Stimulated activated CD8-positive, alpha-beta memory T cell treated with anti-CD3 and anti-CD28 coated beads, Interleukin-7, amount 100 ng/mL, for 1 hour (primary cell): ENCODE measurements around the gene ZNF480.
"Not testable (repeated sequence)": the region's sequence is repeated elsewhere in the genome, so short reads cannot be mapped to it uniquely, and the experiment has no call there.

ENCODE experiments used
- DNase-seq, 2 donors: peaks; one replicate each; pipeline ENCODE4 v3.0.0-alpha.2; 2020; ENCODE audit warnings: low read depth in 2 of 2

The ZNF480 gene

DNA sequence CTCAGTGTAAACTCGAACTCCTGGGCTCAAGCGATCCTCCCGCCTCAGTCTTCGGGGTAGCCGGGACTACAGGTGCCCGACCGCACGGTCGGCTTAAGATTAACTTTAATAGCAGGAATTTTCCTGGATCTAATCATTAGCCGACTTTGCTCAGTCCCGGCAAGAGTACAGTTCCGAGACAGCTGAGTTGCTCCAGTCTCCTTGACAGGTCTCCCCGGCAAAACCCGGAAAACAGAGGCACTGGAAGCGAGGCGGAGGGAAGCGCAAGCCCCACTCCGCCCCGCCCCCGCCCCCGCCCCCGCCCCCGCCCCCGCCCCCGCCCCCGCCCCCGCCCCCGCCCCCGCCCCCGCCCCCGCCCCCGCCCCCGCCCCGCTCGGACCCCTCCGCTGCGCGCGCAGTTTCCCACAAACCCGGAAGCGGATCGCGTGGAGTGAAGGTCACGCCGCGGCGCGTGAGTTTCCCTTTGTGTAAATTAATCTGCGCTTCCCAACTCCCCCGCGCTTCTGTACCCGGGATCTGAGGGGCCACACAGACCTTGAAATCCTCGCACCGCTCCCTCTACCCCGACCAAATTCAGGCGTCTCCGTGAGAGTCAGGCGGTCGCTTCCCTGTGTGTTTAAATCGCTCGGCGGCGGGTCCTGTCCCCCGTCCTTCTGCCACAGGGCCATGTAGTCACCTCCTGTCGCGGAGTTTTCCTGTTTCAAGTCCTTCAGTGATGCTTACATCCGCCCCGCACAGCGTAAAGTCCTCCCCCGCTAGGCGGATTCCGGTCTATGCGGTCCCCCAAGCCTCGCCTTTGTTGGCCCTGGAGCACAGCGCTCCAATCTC, at the start of gene ZNF480:
Gene ZNF480 (plus strand): TSS at position 397 of the 828 bp plus-strand sequence. CDS start 3,244 bp downstream, outside the sequence.
- DNase-seq = peak; percentile 71 to 77

DNA sequence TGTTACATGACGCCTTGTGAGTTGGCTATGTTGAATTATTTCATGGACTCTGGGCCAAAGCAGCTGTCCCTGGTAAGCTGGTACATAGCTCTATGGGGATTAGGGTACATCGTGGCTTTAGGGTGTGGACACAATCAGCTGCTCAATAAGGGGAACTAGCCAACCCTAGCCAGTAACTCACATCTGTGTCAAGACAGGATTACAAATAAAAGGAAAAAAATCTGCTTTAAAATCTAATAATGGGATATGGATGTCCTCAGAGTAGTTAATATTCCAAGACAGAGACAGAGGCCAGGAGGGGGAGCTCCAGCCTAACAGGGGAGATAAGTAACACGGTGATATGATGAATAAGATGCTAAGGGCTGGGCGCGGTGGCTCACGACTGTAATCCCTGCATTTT, 48.7 kb upstream of the ZNF480 start:
- DNase-seq = peak; percentile 30 to 36

DNA sequence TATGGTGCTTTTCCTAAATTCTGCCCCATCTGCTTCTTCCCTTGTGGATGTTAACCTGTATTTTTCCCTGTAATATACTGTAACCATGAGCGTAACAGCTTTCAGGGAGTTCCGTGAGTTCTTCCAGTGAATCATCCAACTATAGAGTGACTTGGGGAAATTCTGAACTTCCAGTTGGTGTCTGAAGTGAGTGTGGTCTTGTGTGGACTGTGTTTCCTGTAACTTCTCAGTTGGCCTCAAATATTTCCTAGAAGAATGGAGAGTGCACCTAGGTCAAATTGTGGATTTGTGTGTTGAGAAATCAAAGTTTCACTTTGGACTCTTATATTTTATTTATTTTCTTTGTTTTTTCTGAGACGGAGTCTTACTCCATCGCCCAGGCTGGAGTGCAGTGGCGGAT, 38.5 kb upstream of the ZNF480 start:
- no peak for DNase-seq

DNA sequence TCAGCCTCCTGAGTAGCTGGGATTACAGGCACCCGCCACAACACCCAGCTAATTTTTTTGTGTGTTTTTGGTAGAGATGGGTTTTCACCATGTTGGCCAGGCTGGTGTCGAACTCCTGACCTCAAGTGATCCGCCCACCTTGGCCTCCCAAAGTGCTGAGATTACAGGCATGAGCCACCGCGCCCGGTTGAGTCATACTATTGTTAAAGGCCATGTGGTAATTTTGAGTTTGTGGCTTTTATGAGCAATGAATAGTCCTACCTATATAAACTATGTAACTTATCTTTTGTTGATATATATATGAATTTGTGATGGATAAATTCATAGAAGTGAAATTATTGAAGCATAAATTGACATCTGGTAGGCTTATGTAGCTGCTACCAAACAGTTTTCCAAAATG, 31.4 kb upstream of the ZNF480 start:
- not testable (repeated sequence) for DNase-seq

DNA sequence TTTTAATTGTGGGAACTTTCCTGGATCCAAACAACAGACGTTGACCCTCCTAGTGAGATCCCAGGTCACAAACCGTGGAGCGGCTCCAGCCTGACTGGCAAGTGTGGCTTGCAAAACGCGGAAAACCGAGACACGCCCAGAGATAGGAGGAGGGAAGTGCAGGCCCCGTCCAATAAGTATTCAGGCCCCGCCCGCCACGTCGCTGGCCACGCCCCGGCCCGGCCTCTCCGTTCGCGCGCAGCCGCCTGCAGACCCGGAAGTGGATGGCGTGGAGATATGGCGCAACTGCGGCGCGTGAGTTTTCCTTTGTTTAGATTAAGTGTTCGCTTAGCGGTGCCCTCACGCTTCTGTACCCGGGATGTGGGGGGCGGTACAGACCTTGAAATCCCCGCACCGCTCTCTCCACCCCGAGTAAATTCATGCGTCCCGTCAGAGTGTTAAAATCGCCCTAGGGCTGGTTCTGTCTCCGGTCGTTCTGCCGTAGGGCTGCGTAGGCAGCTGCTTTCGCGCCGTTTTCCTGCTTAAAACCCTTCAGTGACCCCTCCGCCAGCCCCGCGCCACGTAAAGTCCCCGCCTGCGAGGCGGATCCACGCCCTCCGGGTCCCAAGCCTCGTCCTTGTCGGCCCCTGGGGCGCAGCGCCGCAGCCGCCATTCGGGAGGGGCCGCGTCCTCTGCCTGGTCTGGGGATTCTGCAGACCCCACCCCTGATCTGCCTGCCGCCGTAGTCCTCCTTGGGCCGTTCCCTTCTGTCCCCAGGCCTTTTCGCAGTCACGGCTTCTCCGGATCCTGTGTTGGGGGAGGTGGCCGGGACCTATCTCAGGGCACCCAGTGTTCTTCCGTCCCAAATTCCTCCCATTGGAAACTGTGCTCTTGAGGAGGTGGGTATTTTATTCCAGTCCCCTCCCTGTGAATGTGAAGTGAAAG, 27.4 kb upstream of the ZNF480 start, which contains the start of gene ZNF766:
Gene ZNF766 (plus strand): TSS at position 250 of the 924 bp plus-strand sequence. CDS start 27 bp downstream, at position 277.
- DNase-seq = peak; percentile 96 to 97

DNA sequence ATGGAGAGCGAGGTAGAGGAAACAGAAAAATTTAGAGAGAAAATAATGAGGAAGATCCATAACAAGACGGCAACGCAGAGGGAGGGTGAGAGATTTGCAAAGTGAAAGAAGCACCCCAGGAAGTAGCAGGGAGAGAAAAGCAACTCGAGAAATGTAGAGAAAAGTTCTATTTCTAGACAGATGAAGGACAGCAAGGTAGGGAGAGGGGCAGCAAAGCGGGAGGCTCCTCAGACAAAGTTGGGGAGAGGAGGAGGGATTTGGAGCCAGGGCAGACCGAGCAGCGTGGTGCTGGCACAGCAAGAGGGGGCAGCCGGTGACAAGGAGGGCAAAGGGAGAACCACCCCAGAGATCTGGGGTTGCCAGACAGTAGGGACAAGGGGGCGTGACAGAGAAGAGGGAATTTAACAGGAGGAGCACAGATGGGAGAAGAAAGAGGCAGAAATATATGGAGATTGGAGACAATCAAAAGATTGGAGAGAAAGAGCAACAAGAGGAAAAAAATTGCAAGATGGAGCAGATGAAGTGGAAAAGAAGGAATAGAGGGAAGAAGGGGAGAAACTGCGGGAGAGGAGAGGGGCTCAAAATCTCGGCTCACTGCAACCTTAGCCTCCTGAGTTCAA, 26.6 kb upstream of the ZNF480 start:
- no peak for DNase-seq

DNA sequence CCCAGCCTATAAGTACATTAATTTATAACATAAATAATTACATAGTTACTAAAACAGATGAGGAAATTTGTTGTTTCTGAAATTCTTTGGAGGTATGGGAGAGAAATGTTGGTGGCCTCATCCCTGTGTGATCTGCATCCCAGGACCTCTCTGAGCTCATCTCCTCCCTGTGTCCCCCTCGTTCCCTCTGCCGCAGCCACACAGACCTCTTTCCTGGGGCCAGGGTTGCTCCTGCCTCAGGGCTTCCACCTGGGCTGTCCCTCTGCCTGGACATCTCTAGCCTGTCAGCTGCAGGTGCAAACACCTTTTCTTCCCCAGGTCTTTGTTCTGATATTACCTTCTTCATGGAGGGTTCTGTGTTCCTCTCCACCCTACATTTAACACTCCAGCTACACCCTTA, 23.7 kb upstream of the ZNF480 start:
- no peak for DNase-seq

DNA sequence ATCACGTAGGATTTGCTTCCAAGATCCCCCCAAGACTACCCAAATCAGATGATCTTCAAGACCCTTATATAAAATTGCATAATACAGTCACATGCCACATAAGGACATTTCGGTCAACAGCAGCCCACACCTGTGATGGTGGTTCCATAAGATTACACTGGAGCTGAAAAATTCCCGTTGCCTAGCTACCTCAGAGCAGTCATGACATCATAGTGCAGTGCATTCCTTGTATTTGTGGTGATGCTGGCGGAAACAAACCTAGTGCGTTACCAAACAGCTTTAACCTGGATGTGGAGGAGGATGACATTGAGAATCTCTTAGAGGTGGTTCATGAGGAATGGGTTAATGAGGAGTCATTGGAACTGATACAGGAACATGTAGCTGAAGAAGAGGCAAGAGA, 22.8 kb upstream of the ZNF480 start:
- DNase-seq = no peak

DNA sequence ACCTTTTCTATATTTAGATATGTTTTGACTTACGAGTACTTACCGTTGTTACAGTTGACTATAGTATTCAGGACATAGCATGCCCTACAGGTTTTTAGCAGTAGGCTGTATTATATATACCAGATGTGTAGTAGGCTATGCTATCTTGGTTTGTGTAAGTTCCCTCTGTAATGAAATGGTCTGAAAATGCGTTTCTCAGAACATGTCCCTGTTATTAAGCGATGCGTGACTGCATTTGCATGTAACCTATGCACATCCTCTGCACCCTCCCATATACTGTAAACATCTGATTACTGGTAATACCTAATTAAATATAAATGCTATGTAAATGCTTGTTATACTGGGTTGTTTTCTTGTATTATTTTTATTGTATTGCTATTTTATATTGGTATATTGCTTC, 21.0 kb upstream of the ZNF480 start:
- no peak for DNase-seq

DNA sequence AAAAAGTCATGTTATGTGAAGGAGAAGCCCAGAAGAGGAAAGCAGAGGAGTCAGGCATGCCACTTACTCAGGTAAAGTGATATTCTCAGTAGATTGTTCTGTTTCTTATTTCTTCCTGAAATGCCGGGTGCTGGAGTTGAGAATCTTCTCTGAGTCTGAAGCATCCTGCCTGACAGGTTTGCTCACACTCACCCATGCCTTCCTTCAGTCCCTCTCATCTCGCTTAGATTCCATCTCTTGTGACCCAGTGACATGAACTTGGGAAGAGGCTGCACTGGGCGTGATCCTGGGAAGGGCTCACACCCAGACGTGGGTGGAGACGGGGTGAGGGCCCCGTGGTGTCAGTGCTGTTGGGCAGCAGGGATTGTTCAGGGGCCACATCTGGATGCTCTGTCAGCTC, 19.5 kb upstream of the ZNF480 start:
- DNase-seq = no peak

DNA sequence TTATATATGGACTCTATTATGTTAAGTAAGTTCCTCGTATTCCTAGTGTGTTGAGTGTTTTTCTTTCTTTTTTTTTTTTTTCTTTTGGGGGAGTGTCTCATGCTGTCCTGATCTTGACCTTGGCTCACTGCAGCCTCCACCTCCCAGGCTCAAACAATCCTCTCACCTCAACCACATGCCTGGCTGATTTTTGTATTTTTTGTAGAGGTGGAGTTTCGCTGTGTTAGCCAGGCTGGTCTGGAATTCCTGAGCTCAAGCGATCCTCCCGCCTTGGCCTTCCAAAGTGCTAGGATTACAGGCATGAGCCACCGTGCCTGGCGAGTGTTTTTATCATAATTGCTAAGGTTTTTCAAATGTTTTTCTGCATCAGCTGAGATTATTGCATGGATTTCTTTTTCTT, 10.7 kb upstream of the ZNF480 start:
- DNase-seq = no peak

DNA sequence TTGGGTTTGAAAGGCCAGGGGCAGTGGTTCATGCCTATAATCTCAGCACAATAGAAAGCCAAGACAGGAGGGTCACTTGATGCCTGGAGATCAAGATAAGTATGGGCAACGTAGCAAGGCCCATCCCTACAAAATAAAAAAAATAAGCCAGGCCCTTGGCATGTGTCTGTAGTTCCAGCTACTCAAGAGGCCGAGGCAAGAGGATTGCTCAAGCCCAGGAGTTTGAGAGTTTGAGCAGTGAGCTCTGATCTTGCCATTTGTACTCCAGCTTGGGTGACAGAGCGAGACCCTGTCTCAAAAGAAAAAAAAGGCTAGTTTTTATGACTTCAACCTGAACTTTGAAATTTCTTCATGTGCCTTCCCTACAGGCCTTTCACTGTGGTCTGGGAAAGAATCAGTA, 5.2 kb upstream of the ZNF480 start:
- no peak for DNase-seq

DNA sequence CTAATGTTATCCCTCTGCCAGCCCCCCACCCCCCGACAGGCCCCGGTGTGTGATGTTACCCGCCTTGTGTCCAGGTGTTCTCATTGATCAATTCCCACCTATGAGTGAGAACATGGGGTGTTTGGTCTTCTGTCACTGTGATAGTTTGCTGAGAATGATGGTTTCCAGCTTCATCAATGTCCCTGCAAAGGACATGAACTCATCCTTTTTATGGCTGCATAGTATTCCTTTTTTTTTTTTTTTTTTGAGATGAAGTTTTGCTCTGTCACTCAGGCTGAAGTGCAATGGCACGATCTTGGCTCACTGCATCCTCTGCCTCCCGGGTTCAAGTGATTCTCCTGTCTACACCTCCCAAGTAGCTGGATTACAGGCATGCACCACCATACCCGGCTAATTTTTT, 4.0 kb upstream of the ZNF480 start:
- not testable (repeated sequence) for DNase-seq

DNA sequence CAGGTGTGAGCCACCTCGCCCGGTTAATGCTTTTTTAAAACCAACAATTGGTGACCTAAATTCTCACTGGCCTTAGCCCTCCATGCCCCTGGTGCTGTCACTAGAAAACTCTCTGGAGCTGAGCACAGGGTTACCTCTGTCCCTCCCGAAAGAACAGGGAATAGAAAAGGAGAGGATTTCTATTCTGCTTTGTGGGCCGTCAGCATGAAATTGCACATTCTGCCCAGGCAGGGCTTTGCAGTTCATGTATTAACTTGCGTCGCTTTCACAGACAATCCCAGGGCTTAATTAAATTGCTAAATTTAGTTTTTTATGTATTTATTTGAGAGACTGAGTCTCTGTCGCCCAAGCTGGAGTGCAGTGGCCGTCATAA, 583 bp upstream of the ZNF480 start:
- no peak for DNase-seq

DNA sequence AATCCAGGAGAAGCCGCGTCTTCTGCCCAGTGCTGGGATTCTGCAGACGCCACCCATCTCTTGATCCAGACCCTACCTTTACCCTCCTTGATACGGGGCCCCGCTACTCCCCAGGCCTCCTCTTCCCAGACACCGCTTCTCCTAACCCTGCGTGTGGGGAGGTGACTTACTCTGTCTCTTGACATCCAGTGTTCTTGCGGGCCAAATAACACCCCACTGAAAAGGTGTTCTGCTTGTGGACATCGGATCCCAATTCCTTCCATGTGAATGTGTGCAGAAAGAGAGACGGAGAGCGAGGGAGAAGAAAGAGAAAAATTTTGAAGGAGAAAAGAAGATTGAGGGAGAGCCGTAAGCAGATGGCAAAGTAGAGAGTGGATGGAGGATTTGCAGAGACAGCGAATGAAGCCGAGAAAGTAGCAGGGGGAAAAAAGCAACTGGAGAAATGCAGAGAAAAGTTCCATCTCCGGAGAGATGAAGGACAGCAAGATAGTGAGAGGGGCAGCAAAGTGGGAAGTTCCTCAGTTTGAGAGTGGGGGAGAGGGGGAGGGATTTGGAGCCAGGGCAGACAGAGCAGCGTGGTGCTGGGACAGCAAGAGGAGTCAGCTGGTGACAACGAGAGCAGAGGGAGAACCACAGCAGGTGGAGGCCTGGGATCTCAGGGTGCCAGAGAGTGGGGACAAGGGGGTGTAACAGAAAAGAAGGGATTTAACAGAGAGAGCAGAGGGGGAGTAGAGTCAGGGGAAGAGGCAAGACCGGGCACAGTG, 814 bp downstream of the ZNF480 start:
- no peak for DNase-seq

DNA sequence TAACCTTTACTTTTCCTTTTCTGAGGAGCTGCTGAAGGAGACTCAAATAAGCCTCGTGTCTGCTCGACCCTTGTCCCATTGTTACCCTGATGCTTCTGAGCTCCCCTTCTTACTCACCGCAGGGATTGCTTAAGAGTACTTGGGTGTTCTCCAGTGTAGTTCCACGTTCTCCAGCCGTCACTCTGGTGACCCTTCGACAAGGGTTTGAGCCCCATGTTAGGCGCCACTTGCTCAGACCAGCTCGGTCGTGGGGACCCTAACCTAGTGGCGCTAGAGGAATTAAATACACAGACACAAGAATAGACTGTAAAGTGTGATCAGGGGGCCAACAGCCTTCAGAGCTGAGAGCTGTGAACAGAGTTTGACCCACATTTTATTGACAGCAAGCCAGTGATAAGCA, 10.3 kb downstream of the ZNF480 start:
- DNase-seq = no peak

DNA sequence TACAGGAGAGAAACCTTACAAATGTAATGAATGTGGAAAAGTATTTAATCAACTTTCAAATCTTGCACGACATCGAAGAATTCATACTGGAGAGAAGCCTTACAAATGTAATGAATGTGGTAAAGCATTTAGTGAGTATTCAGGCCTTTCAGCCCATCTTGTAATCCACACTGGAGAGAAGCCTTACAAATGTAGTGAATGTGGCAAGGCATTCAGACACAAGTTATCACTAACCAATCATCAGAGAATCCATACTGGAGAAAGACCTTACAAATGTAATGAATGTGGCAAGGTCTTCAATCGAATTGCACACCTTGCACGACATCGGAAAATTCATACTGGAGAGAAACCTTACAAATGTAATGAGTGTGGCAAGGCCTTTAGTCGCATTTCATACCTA, 25.5 kb downstream of the ZNF480 start:
- DNase-seq = no peak

DNA sequence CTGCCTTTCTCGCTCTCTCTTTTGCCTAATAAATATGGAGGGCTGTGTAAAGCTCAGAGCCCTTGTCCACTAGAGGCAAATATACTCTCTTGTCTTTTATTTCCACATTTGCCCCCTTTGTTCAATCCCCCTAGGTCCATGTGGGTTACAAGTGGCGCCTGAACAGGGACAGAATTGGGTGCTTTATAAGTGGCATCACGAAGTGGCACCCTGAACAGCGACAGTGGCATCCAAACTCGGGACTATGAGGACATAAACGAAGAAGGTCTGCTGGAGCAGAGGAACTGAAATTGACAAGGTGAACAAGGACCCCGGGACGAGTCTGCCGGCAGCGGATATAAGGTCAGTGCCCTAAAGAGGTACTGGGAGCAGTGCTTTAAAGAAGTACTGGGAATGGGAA, 34.8 kb downstream of the ZNF480 start:
- no peak for DNase-seq

DNA sequence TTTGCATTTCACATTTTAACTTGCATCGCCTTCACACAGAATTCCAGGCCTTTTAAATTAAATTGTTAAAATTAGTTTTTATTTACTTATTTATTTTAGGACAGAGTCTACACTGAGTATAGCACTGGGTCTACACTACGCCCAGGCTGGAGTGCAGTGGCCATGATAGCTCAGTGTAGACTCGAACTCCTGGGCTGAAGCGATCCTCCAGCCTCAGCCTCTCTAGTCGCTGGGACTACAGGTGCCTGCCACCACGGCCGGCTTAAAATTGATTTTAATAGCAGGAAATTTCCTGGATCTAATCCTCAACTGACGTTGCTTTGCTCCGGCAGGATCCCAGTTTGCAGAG, 38.8 kb downstream of the ZNF480 start:
- DNase-seq = no peak

DNA sequence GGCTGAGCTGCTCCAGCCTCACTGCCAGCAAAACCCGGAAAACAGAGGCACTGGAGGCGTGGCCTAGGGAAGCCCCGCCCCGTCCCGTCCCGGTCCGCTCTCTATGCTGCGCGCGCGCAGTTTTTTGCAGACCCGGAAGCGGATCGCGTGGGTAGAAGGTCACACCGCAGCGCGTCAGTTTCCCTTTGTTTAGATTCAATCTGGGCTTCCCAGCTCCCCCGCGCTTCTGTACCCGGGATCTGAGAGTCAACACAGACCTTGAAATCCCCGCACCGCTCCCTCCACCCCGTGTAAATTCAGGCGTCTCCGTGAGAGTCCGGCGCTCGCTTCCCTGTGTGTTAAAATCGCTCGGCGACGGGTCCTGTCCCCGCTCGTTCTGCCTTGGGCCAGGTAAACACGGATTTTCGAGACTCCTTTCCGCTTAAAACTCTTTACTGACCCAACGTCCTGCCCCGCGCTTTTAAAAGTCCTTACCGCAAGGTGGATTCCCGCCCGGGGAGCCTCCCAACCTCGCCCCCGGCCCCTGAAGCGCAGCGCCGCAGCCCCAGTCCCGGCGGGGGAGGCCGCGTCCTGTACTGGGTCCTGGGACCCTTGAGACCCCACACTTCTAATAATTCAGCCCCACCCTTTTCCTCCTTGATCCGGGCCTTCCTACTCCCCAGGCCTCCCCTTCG, 39.3 kb downstream of the ZNF480 start, which contains the start of gene ZNF610:
Gene ZNF610 (plus strand): TSS at position 127 of the 674 bp plus-strand sequence. CDS start 12,930 bp downstream, outside the sequence.
- peak; percentile 64 to 76 for DNase-seq
